GM12801 (cell line): ENCODE results near the gene EIF2S3.

Experiments
- TF ChIP-seq, protein P1 (sequence below): IDR thresholded peaks from one replicate; pipeline ENCODE4 v1.5.1; 2011; ENCODE audit warnings: control low read depth; ENCODE audit not compliant: insufficient read length; ENCODE audit errors: extremely low read depth

Gene EIF2S3

DNA sequence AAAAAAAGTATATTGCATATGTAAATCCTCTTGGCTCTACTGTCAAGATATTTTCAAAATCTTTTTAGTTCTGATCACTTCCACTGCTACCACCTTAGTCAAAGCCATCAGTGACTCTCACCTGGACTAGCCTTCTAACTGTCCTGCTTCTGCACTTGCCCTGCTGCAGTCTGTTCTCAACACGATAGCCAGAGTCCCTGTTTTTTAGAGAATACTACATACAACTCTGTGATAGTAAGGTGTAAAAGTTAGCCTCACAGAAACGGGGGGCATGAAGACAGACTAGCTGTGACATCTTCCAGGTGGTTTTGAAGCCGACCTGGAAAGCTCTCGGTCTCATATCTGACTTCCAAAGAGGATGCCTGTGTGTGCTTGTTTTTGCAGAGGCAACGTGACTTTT is 24.7 kb downstream of the EIF2S3 start:
- TF ChIP-seq, protein P1, sequence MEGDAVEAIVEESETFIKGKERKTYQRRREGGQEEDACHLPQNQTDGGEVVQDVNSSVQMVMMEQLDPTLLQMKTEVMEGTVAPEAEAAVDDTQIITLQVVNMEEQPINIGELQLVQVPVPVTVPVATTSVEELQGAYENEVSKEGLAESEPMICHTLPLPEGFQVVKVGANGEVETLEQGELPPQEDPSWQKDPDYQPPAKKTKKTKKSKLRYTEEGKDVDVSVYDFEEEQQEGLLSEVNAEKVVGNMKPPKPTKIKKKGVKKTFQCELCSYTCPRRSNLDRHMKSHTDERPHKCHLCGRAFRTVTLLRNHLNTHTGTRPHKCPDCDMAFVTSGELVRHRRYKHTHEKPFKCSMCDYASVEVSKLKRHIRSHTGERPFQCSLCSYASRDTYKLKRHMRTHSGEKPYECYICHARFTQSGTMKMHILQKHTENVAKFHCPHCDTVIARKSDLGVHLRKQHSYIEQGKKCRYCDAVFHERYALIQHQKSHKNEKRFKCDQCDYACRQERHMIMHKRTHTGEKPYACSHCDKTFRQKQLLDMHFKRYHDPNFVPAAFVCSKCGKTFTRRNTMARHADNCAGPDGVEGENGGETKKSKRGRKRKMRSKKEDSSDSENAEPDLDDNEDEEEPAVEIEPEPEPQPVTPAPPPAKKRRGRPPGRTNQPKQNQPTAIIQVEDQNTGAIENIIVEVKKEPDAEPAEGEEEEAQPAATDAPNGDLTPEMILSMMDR, result no peak

DNA sequence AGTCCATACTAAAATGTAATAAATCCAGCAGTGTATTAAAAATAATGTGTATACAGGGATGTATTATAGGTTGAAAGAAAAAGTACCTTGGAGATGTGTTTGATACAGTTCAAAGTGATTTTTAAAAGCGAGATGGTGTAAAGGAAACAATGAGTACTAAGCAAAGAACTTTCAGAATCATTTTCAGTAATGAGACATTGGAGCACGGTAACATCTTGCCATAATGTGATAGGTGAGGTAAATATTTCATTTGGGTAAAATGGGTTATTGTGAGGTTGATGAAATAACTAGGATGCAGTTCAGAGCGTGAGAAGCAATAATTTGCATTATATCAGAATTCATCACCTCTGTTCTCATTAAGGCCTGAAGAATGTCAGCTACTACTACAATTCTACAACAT is 25.9 kb downstream of the EIF2S3 start:
- TF ChIP-seq, protein P1, result no peak

GRCh38 chrX:24081661-24082154 is 27.0 kb downstream of the EIF2S3 start:
- TF ChIP-seq, protein P1, result no peak

- TF ChIP-seq, protein P1, result no peak
Observed at GRCh38 chrX:24082447-24082846, 27.7 kb downstream of the EIF2S3 start.

GRCh38 chrX:24085101-24085500 is 30.3 kb downstream of the EIF2S3 start:
- TF ChIP-seq, protein P1, result no peak

DNA sequence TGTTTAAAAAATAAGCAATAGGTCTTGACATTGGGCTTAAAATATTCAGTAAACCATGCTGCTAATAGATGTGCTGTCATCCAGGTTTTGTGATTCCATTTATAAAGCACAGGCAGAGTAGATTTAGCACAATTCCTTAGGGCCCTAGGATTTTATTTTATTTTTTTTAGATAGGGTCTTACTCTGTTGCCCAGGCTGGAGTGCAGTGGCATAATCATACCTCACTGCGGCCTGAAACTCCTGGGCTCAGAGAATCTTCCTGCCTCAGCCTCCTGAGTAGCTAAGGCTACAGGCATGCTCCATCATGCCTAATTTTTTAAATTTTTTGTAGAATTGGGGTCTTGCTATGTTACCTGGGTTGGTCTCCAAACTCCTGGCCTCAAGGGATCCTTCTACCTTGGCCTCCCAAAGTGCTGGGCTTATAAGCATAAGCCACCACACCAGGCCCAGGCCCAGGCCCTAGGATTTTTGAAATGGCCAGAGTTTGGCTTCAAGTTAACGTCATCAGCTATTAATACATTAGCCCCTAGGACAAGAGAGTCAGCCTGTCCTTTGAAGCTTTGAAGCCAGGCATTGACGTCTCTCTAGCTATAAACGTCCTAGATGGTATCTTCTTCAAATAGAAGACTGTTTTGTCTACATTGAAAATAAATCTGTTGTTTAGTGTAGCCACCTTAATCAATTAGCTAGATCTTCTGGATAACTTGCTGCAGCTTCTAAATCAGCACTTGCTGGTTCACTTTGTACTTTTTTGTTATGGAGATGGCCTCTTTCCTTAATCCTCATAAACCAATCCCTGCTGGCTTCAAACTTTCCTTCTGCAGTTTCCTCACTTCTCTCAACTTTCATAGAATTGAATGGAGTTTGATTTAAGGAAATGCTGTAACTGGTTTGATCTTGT is 35.8 kb downstream of the EIF2S3 start:
- TF ChIP-seq, protein P1, result no peak

DNA sequence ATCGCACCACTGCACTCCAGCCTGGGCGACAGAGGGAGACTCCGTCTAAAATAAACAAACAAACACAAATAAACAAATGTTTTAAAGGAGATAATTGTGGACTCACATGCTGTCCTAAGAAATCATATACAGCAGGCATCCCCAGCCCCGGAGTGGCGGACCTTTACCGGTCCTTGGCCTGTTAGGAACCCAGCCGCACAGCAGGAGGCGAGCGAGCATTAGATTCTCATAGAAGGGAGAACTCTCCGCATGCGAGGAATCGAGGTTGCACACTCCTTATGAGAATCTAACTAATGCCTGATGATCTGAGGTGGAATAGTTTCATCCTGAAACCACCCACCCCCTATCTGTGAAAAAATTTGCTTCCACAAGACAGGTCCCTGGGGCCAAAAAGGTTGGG is 39.0 kb downstream of the EIF2S3 start:
- TF ChIP-seq, protein P1, result no peak
